GM19468 (cell line): ENCODE results near the gene LRRC3.
"Not testable (repeated sequence)": the region's sequence is repeated elsewhere in the genome, so short reads cannot be mapped to it uniquely, and the experiment has no call there.

ENCODE experiments used
- ATAC-seq: cut with Tn5 transposase; IDR thresholded peaks from one replicate; pipeline ENCODE4 v1.9.1; 2021; ENCODE audit warnings: mild to moderate bottlenecking, moderate library complexity, moderate number of reproducible peaks; ENCODE audit not compliant: unreplicated experiment; ENCODE audit errors: extremely low read depth

Gene LRRC3, protein sequence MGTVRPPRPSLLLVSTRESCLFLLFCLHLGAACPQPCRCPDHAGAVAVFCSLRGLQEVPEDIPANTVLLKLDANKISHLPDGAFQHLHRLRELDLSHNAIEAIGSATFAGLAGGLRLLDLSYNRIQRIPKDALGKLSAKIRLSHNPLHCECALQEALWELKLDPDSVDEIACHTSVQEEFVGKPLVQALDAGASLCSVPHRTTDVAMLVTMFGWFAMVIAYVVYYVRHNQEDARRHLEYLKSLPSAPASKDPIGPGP

GRCh38 chr21:44454747-44455523 is at the start of gene LRRC3:
Gene LRRC3 (plus strand): TSS chr21:44455510. CDS start chr21:44456645, 1,135 bp downstream.
- ATAC-seq, result no peak

DNA sequence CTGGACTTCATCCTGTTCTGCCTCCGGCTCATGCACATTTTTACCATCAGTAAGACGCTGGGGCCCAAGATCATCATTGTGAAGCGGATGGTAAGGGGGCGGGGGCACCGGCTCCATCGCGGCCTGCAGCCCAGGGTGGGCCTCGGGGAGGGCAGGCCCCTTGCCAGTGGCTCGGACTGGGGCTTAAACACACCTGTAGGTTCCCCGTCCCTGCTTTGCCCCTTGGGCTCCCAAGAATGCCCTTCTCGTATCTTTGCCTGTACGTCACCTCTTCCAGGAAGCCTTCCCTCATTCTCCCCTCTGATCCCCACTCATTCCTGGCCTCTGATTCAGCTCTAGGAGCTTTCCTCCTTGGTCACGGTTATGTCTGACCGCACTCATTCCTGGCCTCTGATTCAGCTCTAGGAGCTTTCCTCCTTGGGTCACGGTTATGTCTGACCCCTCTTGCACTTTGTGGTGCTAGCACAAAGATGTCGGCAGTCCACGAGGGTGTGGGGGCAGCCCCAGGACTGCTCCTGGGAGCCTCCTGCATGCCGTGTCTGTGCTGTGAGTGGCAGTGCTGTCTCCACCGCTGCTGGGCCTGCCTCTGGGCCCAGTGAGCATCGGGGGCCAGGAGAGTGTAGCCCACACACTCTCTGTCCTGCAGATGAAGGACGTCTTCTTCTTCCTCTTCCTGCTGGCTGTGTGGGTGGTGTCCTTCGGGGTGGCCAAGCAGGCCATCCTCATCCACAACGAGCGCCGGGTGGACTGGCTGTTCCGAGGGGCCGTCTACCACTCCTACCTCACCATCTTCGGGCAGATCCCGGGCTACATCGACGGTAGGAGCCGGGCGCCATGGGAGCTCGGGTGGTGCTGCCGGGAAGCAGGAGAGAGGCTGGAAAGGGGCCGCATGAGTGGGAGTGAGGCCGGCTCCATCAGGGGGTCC is 49.1 kb upstream of the LRRC3 start:
- ATAC-seq, result no peak

DNA sequence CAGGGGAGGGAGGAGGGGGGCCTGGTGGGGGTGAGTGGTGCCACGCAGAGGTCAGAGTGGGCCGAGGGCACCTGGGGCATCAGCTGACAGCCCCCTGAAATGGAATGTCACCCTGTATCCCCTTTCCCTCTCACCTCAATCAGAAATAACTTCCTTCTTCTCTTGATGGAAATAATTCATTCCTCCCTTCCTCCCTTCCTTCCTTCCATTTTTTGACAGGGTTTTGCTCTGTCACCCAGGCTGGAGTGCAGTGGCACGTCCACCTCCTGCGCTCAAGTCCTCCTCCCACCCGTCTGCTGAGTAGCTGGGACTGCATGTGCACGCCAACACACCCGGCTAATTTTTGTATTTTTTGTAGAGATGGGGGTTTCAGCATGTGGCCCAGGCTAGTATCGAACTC is 48.4 kb upstream of the LRRC3 start:
- ATAC-seq, result no peak

DNA sequence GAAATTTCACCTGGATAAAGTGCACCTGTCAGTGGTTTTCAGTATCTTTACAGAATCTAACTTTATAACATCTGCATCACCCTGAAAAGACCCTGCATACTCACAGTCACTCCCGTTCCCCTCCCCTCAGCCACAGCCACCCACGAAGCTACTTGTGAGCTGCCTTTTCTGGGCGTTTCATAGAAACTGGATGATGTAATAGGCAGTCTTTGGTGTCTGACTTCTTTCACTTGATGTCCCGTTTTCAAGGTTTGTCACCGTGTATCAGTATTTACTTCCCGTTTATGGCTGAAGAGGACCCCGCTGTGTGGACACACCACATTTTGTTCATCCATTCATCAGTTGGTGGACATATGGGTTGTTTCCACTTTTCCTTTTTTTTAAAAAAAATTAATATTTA is 47.8 kb upstream of the LRRC3 start:
- no peak for ATAC-seq

DNA sequence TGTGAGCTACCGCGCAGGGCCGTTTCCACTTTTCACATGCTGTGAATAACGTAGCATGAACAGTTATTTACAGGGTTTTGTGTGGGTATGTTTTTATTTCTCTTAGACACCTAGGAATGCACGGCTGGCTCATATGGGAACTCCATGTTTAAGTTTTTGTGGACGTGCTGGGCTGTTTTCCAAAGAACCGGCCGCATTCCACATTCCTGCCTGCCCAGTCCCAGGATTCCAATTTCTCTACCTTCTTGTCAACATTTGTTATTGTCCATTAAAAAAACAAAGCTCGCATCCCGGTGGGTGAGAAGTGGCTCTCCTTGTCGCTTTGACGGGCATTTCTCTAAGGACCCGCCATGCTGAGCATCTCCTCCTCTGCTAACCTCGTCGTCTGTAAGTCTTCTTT is 47.1 kb upstream of the LRRC3 start:
- ATAC-seq, result no peak

DNA sequence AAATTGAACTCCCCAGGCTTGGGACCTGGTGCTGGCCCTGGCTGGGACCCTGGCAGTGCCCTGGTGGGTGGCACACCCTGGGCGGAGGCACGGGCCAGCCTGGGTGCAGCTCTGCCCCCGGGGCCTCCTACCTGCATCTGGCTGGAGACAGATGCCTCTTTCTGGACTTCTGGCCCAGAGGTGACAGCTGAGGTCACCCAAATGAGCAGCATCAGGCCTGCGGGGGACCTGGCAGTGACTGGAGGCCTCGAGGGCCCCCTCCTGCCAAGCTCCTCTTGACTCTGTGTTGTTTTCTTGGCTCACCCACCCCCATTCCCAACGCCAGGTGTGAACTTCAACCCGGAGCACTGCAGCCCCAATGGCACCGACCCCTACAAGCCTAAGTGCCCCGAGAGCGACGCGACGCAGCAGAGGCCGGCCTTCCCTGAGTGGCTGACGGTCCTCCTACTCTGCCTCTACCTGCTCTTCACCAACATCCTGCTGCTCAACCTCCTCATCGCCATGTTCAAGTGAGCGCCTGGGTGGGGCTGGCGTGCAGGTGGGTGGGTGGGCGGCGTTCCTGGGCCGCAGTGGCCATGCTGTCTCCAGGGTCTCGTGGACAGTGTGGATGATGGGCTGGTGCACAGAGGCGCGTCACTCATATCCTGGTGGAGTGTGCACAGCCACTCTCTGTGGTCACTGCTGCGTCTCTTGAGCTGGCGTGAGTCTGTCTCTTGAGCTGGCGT is 41.6 kb upstream of the LRRC3 start:
- no peak for ATAC-seq

DNA sequence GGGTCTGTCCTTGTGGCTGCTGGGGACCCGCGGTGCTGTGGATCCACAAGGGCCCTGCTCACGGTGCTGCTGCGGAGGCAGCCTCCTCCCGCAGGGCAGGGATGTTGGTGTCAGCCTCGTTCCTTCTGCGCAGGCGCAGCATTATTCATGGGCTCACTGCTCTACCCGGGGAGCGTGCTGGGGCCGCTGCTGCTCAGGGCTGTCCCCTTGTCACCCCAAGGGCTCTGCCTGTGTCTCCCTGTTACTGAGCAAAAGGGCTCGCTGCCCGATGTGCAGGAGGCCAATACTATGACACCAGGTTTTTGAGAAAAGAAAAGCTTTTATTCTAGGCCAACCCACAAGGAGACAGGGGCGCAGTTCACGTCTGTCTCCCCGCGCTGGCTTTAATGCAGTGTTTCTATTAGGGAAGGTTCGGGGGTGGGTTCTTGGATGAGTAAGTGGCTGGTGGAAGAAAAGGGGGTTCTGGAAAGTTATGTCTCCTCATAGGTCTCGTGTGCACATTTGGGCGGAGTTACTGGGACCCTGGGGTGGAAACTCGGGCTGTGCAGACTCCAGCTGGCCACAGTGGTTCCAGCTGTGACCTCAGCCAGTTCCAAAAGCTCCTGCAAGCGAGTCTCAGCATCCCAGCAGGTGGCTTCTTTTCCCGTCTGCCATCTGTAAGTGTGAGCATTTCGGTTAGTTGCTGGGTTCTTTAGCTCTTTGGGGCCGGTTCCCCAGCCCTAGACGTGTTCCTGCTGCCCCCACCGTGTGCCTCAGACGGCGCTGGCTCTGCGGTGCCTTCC is 40.8 kb upstream of the LRRC3 start:
- ATAC-seq, result no peak

DNA sequence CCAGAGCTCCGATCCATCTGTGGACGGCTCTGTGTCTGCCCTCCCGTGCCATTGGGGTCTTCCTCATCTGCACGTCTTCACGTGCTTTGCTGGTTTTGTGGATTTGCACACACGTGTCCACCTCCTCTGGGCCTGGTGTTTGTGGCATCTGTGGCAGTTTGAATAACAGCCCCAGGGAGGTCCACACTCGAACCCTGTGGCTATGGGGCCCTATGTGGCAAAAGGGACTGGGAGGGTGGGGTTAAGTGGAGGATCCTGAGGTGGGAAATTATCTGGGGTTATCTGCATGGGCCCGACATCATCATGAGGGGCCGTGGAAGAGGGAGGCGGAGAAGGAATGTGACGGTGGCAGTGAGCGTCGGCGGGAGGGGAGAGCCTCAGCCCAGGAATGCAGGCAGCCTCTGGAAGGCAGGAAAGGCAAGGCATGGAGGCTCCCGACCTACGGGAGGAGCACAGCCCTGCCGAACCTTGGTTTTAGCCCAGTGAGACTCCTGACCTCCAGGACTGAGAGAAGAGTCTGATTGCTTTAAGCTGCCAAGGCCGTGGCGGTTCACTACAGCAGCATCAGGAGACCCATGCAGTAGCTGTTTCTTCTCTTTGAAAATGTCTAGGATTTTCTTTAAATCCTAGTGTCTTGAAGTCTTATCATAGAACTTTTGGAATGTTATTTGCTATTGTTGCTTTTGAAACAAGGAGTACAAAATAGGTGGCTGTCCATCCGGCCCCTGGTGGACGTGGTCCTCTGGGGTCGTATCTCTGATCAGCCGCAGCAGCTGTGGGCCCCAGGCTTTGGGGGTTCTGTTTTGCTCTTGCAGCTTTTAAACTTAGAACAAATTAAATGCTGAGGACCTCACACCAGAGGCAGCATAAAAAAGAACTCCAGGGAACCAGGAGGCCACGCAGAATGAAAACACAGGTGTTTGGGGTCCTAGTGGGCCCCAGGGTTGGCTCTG is 40.0 kb upstream of the LRRC3 start:
- no peak for ATAC-seq

GRCh38 chr21:44416193-44416592 is 39.1 kb upstream of the LRRC3 start:
- ATAC-seq, result no peak

DNA sequence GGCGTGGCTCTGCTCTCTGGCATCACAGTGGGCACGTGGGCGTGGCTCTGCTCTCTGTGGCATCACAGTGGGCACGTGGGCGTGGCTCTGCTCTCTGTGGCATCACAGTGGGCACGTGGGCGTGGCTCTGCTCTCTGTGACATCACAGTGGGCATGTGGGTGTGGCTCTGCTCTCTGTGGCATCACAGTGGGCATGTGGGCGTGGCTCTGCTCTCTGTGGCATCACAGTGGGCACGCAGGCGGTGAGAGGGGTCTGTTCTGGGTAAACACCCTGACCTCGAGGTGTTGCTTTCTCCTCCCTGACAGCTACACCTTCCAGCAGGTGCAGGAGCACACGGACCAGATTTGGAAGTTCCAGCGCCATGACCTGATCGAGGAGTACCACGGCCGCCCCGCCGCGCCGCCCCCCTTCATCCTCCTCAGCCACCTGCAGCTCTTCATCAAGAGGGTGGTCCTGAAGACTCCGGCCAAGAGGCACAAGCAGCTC is 37.6 kb upstream of the LRRC3 start:
- not testable (repeated sequence) for ATAC-seq

GRCh38 chr21:44418108-44418875 is 37.0 kb upstream of the LRRC3 start:
- no peak for ATAC-seq

GRCh38 chr21:44418876-44419230 is 36.5 kb upstream of the LRRC3 start:
- no peak for ATAC-seq

DNA sequence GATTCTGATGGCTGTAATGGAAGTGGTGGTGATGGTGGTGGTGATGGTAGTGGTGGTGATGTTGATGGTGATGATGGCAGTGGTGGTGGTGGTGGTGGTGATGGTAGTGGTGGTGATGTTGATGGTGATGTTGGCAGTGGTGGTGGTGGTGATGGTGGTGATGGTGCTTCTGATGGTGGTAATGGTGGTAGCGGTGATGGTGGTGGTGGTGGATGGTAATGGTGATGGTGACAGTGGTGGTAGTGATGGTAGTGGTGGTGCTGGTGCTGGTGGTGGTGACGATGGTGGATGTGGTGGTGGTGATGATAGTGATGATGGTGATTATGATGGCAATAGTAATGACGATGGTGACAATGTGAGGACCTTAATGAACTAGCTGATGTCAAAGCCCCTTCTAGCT is 35.6 kb upstream of the LRRC3 start:
- ATAC-seq, result no peak

DNA sequence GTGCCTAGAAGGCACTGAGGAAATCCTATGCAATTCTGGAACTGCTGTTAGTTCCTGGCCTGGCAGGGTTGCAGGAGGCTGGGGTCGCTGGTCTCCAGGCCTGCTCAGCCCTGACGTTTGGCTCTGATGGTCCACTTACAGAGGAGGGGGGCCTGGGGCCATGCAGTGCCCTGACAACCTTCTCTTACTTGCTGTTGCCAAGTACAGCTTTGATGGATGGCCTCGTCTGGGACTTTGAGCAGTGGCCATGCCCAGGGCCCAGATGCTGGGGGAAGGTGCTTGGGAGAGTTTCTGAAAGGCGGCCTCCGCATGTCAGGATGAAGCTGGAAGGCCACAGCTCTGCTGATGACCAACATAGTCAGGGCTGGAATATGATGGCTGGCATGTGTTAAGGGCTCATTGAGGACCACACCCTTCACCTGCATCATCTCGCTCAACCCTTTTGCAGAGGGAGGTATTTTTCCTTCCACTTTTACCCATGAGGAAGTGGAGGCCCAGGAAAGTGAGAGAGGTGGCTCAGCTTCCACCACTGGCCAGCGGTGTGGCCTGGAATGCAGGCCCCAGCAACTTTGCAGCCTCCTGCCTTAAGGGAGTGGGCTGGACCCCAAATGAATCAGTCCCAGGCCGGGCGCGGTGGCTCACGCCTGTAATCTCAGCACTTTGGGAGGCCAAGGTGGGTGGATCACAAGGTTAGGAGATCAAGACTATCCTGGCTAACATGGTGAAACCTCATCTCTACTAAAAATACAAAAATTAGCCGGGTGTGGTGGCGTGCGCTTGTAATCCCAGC is 34.7 kb upstream of the LRRC3 start:
- ATAC-seq, result no peak

DNA sequence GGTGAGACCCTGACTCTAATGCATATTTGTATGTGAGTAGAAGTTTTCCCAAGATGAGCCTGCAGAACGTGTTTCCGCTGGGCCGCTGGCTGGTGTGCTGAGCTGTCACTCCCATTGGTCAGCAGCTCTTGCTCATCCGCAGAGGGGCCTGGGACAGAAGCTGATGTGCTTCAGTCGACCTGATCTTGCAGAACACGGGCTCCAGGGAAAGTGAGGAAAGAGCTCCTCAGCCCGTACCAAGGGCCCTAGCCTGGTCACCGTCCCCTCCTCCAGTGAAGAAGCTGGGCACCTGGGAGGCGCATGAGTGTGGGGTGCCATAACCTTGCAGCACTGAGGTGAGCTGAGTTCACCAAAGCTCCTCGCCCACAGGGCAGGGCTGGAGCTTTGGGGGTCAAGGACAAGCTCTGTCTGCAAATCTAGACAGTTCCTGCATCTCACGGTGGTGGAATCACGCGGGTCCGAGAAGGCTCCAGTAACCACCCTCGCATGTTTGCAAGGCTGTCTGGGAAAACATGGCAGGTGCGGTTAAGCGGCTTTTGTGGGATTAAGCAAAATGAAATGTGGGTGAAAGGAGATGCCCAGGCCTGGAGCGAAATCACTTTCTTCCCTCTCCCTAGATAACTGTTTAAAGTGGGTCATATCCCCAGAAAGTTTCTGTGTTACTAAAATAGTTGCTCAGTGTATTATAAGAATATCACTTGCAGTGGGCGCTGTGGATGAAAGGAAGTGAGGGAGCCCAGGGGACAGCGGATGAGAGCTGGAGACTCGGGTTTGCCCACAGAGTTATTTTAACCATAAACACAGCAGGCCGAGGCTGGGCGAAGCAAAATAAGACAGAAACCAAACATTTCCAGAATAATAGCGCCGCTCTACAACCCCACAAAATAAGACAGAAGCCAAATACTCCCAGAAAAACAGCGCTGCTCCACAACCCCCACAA is 33.1 kb upstream of the LRRC3 start:
- no peak for ATAC-seq
